Motor neuron (in vitro differentiated cells): ENCODE data around the gene MROH7. TPM values are rescaled to one million over a fixed set of nuclear protein-coding genes. Genes with fewer than 3 reads are reported as not detected.
A peak's percentile ranks its signal among the peaks of the same experiment; 100 is the strongest.

ENCODE experiments used
- ATAC-seq, 8 experiments: fragments of 200-7000 bp; cut with Tn5 transposase; replicated peaks in 6 of 8; 2 replicates each; pipeline ENCODE4 v1.8.0; 2021; ENCODE audit warnings: mild to moderate bottlenecking in 8 of 8, moderate library complexity in 8 of 8
- H3K27ac ChIP-seq, 2 donors: fragments of 250-450 bp; sonication (Bioruptor Pico); 2 replicates each; pipeline ENCODE4 v1.9.0; 2021; ENCODE audit warnings: antibody characterized with exemption in 2 of 2, mild to moderate bottlenecking in 2 of 2, moderate library complexity in 1 of 2
- H3K4me1 ChIP-seq, 2 donors: fragments of 250-450 bp; sonication (Bioruptor Pico); replicated peaks in 1 of 2; 2 replicates each; pipeline ENCODE4 v1.6.1; 2021; ENCODE audit warnings: antibody characterized with exemption in 2 of 2, mild to moderate bottlenecking in 2 of 2, moderate library complexity in 1 of 2
- H3K4me3 ChIP-seq, 5 donors: fragments of 250-450 bp; sonication (Bioruptor Pico); 2 replicates each; pipeline ENCODE4 v1.9.0; 2021; ENCODE audit warnings: antibody characterized with exemption in 5 of 5, mild to moderate bottlenecking in 5 of 5, moderate library complexity in 4 of 5
- WGBS, 10 experiments: fragments of 450-650 bp; shearing (Covaris generic); methylation state at CpG; one replicate each; pipeline ENCODE4 v1.0.0; 2022; 5-methylcytosine and 5-hydroxymethylcytosine counted together
- in situ Hi-C, 9 experiments: fragments of 400-800 bp; cut with MboI; loops; one replicate each; pipeline ENCODE4 v1.15.0; 2021; ENCODE audit warnings: low sequenced_read_pairs in 9 of 9, low pct_unique_long_range_greater_than_20kb in 2 of 9; ENCODE audit not compliant: unreplicated experiment in 9 of 9
- total RNA-seq, 8 experiments: library from RNA; unstranded; fragments of 300-600 nt; gene quantifications; 2 replicates each; pipeline versions ENCODE4 v1.2.3 to v1.2.4, GENCODE V29; 2022

The MROH7 gene
- total RNA-seq = 1 to 10 TPM in 2 of 8 experiments, under 1 TPM in 6; 0.05 to 2.1 (median 0.46) TPM

DNA sequence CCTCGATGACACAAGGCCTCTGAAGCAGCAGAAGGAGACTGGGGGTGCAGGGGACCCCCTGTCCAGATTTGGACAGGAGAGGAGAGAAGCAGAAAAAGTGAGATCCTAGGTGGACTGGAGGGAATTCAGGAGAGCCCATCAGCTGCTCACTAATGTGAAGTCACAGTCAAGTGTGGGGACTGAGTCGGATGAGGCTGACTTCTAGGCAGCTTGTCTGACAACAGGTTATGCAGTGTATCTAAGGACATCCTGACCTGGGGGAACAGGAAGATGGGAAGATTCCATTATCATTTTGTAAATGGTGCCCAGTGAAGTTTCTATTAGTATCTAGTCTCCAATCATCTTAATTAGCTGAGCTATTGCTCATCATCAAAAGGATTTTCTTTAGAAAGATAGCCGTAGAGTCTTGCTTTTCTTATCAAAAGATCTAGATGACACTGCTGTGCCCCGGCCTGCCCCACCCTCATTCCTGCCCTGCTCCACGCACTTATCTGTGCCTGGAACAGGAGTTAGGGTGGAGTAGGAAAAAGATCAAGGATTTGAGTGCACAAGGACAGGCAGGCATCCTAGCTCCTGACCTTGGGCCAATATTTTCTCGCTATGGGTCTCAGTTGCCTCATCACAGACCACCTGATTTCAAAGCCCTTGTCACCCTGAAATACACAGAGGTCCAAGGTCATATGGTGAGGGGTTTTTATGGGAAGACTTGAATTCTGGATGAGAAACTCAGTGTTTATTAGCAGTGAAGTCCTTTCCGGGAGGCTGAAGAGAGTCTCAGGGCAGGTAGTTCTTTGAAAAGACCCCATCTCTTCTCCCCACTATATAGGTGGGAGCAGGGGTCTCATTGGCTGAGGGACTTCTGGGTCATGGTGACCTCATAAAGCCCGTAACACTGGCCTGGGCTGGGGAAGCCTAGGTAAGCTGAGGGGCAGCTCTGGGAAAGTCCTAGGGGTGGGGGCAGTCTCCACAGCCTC, at the start of gene MROH7:
TSS of gene MROH7 (plus strand) at position 924 of the 974 bp plus-strand sequence. CDS start 11,141 bp downstream, outside the sequence.
- Histone ChIP-seq H3K27ac (no peak within 1 kb of the TSS), H3K4me1 (no peaks in the 10 kb centered on the region), H3K4me3 (no peak within 1 kb of the TSS)
- in situ Hi-C loops = no loop called here
- 4 to 100% (median 74%) methylated on average over 1 to 8 of the region's 8 CpGs; no CpG with 5 or more reads in 1 of the 10 experiments for WGBS, 10 experiments
- ATAC-seq = peak in 1 of 8 experiments; percentile 14

GRCh38 chr1:54593571-54594160, 47.9 kb upstream of the MROH7 start:
- in situ Hi-C loops = no loop called here
- Histone ChIP-seq H3K27ac (no peak overlapping the region), H3K4me3 (no peak overlapping the region), H3K4me1 (peaks cover 6 to 7% of the 10 kb centered on the region in 2 donors)
- no peak for ATAC-seq
- WGBS, 10 experiments = 60 to 100% (median 74%) methylated on average over 1 to 3 of the region's 10 CpGs; no CpG with 5 or more reads in 5 of the 10 experiments

GRCh38 chr1:54594463-54594862, 47.1 kb upstream of the MROH7 start:
- in situ Hi-C loops = no loop called here
- no peak for ATAC-seq
- WGBS, 10 experiments = 75 to 95% (median 87%) methylated on average over 2 to 13 of the region's 16 CpGs; no CpG with 5 or more reads in 6 of the 10 experiments
- H3K4me3 ChIP-seq = no peak overlapping the region
- H3K27ac ChIP-seq = no peak overlapping the region
- peaks cover 6 to 7% of the 10 kb centered on the region in 2 donors for H3K4me1 ChIP-seq

- Histone ChIP-seq H3K27ac (no peak overlapping the region), H3K4me1 (no peaks in the 10 kb centered on the region), H3K4me3 (no peak overlapping the region)
- in situ Hi-C loops = no loop called here
- ATAC-seq = no peak
- WGBS, 10 experiments = 60 to 100% (median 100%) methylated on average over 1 of the region's 3 CpGs; no CpG with 5 or more reads in 6 of the 10 experiments
These were observed 45.6 kb upstream of the MROH7 start for GRCh38 chr1:54595956-54596498.

DNA sequence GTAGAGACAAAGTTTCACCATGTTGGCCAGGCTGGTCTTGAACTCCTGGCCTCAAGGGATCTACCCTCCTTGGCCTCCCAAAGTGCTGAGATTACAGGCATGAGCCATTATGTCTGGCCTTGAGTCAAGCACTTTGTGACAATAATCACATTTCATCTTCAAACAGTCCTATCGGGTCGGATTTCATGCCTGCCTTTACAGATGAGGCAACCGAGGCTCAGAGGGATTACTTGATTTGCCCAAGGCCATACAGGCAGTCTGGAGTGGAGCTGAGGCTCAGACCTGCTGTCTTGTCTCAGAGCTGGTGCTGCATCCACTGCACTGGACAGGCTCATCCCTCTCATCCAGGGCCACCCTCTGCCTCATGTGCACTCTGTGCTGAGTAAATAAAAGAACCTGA, 44.8 kb upstream of the MROH7 start:
- no peak for ATAC-seq
- in situ Hi-C loops = no loop called here
- Histone ChIP-seq H3K27ac (no peak overlapping the region), H3K4me3 (no peak overlapping the region), H3K4me1 (no peaks in the 10 kb centered on the region)
- 49 to 93% (median 87%) methylated on average over 2 to 3 of the region's 3 CpGs; no CpG with 5 or more reads in 4 of the 10 experiments for WGBS, 10 experiments

DNA sequence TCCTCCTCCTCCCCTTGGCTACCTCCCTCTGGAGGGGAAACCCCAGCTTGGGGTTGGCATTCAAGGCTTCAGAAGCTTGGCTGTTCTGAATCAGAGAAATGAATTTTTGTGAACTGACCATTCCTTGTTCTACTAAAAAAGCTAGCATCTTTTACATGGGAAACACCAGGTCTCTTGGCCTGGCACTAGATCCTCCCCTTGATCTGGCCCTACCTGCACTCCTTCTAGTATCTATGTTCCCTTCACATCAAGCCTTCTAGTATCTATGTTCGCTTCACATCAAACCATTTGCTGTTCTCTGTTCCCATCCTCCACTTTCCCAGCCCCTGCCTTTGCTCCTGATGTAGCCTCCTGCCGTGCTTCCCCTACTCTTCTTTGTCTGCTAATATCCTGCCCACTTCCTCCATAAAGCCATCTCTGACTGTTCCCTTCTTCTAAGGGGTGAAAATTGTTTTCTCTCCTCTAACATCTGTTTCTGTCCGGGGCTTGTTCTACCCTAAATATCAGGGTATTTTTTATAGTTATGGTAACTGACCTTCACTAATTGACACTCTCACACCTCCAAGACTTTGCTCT, 44.0 kb upstream of the MROH7 start:
- ATAC-seq = no peak
- in situ Hi-C loops = no loop called here
- no peaks in the 10 kb centered on the region for H3K4me1 ChIP-seq
- WGBS, 10 experiments = 37 to 100% (median 45%) methylated on average over 1 to 3 of the region's 3 CpGs
- no peak overlapping the region for H3K4me3 ChIP-seq
- H3K27ac ChIP-seq = no peak overlapping the region

GRCh38 chr1:54599211-54599823, 42.3 kb upstream of the MROH7 start:
- no peak overlapping the region for H3K27ac ChIP-seq
- 94 to 100% methylated on average over 6 to 9 of the region's 13 CpGs; no CpG with 5 or more reads in 8 of the 10 experiments for WGBS, 10 experiments
- H3K4me3 ChIP-seq = no peak overlapping the region
- no peaks in the 10 kb centered on the region for H3K4me1 ChIP-seq
- no peak for ATAC-seq
- in situ Hi-C loops = no loop called here

DNA sequence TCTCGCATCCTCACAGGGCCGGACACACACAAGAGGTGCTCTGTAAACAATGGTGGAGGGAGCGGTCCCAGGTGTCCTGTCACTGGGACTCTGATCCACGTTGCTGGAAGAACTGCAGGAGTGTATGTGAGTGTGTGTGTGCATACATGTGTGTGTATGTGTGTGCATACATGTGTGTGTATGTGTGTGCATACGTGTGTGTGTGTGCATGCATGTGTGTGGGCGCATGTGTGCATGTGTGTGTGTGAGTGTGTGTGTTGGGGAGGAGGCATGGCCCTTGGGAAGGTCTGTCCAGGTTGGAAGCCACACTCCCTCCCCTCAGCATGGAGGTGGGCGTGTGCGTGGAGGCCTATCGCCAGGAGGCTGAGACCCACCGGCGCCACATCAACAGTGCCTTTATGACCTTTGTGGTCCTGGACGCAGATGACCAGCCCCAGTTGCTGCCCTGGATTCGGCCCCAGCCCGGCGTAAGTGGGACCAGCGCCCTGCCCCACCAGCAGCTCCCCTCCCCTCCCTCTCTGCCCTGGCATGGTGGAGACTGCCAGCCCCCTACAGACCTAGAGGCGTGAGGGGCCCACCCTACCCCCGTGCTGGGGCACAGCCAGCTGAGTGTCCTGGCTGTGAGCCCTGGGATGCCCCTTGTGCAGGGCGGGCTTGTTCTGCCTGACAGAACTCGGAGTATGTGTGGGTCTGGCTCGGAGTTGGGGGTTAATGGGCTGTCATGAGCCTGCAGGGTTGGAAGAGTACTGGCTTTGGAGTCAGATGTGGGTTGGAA, 40.5 kb upstream of the MROH7 start:
- Histone ChIP-seq H3K4me1 (no peaks in the 10 kb centered on the region), H3K4me3 (no peak overlapping the region), H3K27ac (no peak overlapping the region)
- ATAC-seq = peak in 1 of 8 experiments; percentile 25
- in situ Hi-C loops = no loop called here
- WGBS, 10 experiments = 81 to 100% (median 90%) methylated on average over 1 to 8 of the region's 21 CpGs; no CpG with 5 or more reads in 2 of the 10 experiments

- Histone ChIP-seq H3K4me1 (no peaks in the 10 kb centered on the region), H3K4me3 (no peak overlapping the region), H3K27ac (no peak overlapping the region)
- ATAC-seq = no peak
- in situ Hi-C loops = no loop called here
- WGBS, 10 experiments = 50 to 84% (median 80%) methylated on average over 1 to 7 of the region's 10 CpGs; no CpG with 5 or more reads in 7 of the 10 experiments
These were observed 39.9 kb upstream of the MROH7 start for GRCh38 chr1:54601730-54602129.

- in situ Hi-C loops = no loop called here
- WGBS, 10 experiments = 30 to 86% (median 77%) methylated on average over 1 to 10 of the region's 18 CpGs; no CpG with 5 or more reads in 5 of the 10 experiments
- Histone ChIP-seq H3K27ac (no peak overlapping the region), H3K4me3 (no peak overlapping the region), H3K4me1 (peaks cover 0 to under 1% of the 10 kb centered on the region in 2 donors)
- ATAC-seq = no peak
These were observed 39.0 kb upstream of the MROH7 start for GRCh38 chr1:54602554-54602953.

GRCh38 chr1:54603241-54603640, 38.3 kb upstream of the MROH7 start:
- WGBS, 10 experiments = 80 to 100% (median 90%) methylated on average over 1 to 6 of the region's 6 CpGs; no CpG with 5 or more reads in 3 of the 10 experiments
- no peak overlapping the region for H3K4me3 ChIP-seq
- peaks cover 5 to 7% of the 10 kb centered on the region in 2 donors for H3K4me1 ChIP-seq
- no peak overlapping the region for H3K27ac ChIP-seq
- ATAC-seq = no peak
- in situ Hi-C loops = no loop called here

GRCh38 chr1:54604051-54604450, 37.5 kb upstream of the MROH7 start:
- Histone ChIP-seq H3K4me3 (no peak overlapping the region), H3K27ac (no peak overlapping the region), H3K4me1 (peaks cover 12 to 13% of the 10 kb centered on the region in 2 donors)
- in situ Hi-C loops = no loop called here
- ATAC-seq = no peak
- WGBS, 10 experiments = 60 to 100% (median 87%) methylated on average over 1 to 3 of the region's 7 CpGs; no CpG with 5 or more reads in 6 of the 10 experiments
